H7 (cell line): ENCODE data around the gene MYEF2. TPM values are rescaled to one million over a fixed set of nuclear protein-coding genes. Genes with fewer than 3 reads are reported as not detected.

Source experiments
- DNase-seq: peaks from one replicate; pipeline ENCODE4 v3.0.0; 2012
- H3K27me3 ChIP-seq: 2 replicates; pipeline ENCODE4 v1.6.0; 2011; ENCODE audit warnings: mild to moderate bottlenecking, low read length; ENCODE audit not compliant: control insufficient read depth, insufficient read depth
- H3K36me3 ChIP-seq: replicated peaks from 2 replicates; pipeline ENCODE4 v1.5.1; 2011; ENCODE audit warnings: low read length; ENCODE audit not compliant: control insufficient read depth, insufficient read depth
- H3K4me3 ChIP-seq: 2 replicates; pipeline ENCODE4 v1.5.1; 2011; ENCODE audit warnings: low read depth, mild to moderate bottlenecking, control low read depth, low read length, moderate library complexity; ENCODE audit not compliant: insufficient read depth
- total RNA-seq: library from RNA; depleted of rRNA; stranded (reverse); fragments of >200 nt; shearing (Covaris generic); gene quantifications from 2 replicates; pipeline ENCODE4 v1.2.3, GENCODE V29; 2014

Gene MYEF2
- total RNA-seq, 1 experiment from 2014 or later: 15.0 TPM

- Histone ChIP-seq H3K27me3 (no peaks in the 10 kb centered on the region), H3K36me3 (no peaks in the 10 kb centered on the region), H3K4me3 (no peak overlapping the region)
- DNase-seq: no peak
Observed at GRCh38 chr15:48176112-48176511, 2.0 kb downstream of the MYEF2 start.

- no peaks in the 10 kb centered on the region for H3K36me3 ChIP-seq
- no peak overlapping the region for H3K4me3 ChIP-seq
- H3K27me3 ChIP-seq: no peaks in the 10 kb centered on the region
- no peak for DNase-seq
Observed at GRCh38 chr15:48175126-48175525, 3.0 kb downstream of the MYEF2 start.

GRCh38 chr15:48170981-48171380 is 7.1 kb downstream of the MYEF2 start:
- Histone ChIP-seq H3K36me3 (no peaks in the 10 kb centered on the region; the same call in 1 of the 2 replicates), H3K27me3 (no peaks in the 10 kb centered on the region), H3K4me3 (no peak overlapping the region)
- no peak for DNase-seq

GRCh38 chr15:48168616-48169015 is 9.5 kb downstream of the MYEF2 start:
- no peak for DNase-seq
- Histone ChIP-seq H3K4me3 (no peak overlapping the region), H3K36me3 (peaks cover 3% of the 10 kb centered on the region), H3K27me3 (no peaks in the 10 kb centered on the region)

GRCh38 chr15:48153526-48153925 is 24.6 kb downstream of the MYEF2 start:
- Histone ChIP-seq H3K36me3 (peaks cover 6% of the 10 kb centered on the region), H3K4me3 (no peak overlapping the region), H3K27me3 (no peaks in the 10 kb centered on the region)
- no peak for DNase-seq

- Histone ChIP-seq H3K36me3 (peaks cover 5% of the 10 kb centered on the region), H3K27me3 (no peaks in the 10 kb centered on the region), H3K4me3 (no peak overlapping the region)
- DNase-seq: no peak
Observed at GRCh38 chr15:48149858-48150257, 28.2 kb downstream of the MYEF2 start.

- Histone ChIP-seq H3K36me3 (peaks cover 2% of the 10 kb centered on the region), H3K4me3 (no peak overlapping the region), H3K27me3 (no peaks in the 10 kb centered on the region)
- no peak for DNase-seq
Observed at GRCh38 chr15:48147358-48147757, 30.7 kb downstream of the MYEF2 start.

- H3K36me3 ChIP-seq: peaks cover 2% of the 10 kb centered on the region
- H3K27me3 ChIP-seq: no peaks in the 10 kb centered on the region
- no peak for DNase-seq
- H3K4me3 ChIP-seq: no peak overlapping the region
Observed at GRCh38 chr15:48145923-48146322, 32.2 kb downstream of the MYEF2 start.

GRCh38 chr15:48144889-48145288 is 33.2 kb downstream of the MYEF2 start:
- DNase-seq: no peak
- peaks cover 2% of the 10 kb centered on the region for H3K36me3 ChIP-seq
- no peak overlapping the region for H3K4me3 ChIP-seq
- H3K27me3 ChIP-seq: no peaks in the 10 kb centered on the region

GRCh38 chr15:48143856-48144255 is 34.2 kb downstream of the MYEF2 start:
- DNase-seq: no peak
- peaks cover 2% of the 10 kb centered on the region for H3K36me3 ChIP-seq
- H3K4me3 ChIP-seq: no peak overlapping the region
- no peaks in the 10 kb centered on the region for H3K27me3 ChIP-seq

GRCh38 chr15:48132874-48133273 is 45.2 kb downstream of the MYEF2 start:
- H3K4me3 ChIP-seq: no peak overlapping the region
- no peaks in the 10 kb centered on the region for H3K36me3 ChIP-seq
- H3K27me3 ChIP-seq: no peaks in the 10 kb centered on the region
- DNase-seq: no peak

- no peak for DNase-seq
Observed at GRCh38 chr15:48131324-48131723, 46.8 kb downstream of the MYEF2 start.

GRCh38 chr15:48126667-48127355 is 51.3 kb downstream of the MYEF2 start:
- H3K4me3 ChIP-seq: no peak overlapping the region
- DNase-seq: no peak
- no peaks in the 10 kb centered on the region for H3K27me3 ChIP-seq
- no peaks in the 10 kb centered on the region for H3K36me3 ChIP-seq

More at GRCh38 chr15:48131324-48131723, 46.8 kb downstream of the MYEF2 start:
- Histone ChIP-seq H3K4me3 (no peak overlapping the region), H3K27me3 (no peaks in the 10 kb centered on the region), H3K36me3 (no peaks in the 10 kb centered on the region)

GRCh38 chr15:48121849-48122248 is 56.2 kb downstream of the MYEF2 start:
- H3K4me3 ChIP-seq: no peak overlapping the region
- no peaks in the 10 kb centered on the region for H3K36me3 ChIP-seq
- H3K27me3 ChIP-seq: no peaks in the 10 kb centered on the region
- no peak for DNase-seq

GRCh38 chr15:48120745-48121144 is 57.4 kb downstream of the MYEF2 start, which contains the start of gene SLC24A5:
SLC24A5 (plus strand) TSS chr15:48120990; CDS start chr15:48121045, 55 bp downstream.
- DNase-seq: no peak
- no peak within 1 kb of the TSS for H3K4me3 ChIP-seq
- no peaks in the 10 kb centered on the region for H3K27me3 ChIP-seq
- H3K36me3 ChIP-seq: no peaks in the 10 kb centered on the region

GRCh38 chr15:48119277-48119676 is 58.8 kb downstream of the MYEF2 start:
- DNase-seq: no peak
- H3K36me3 ChIP-seq: no peaks in the 10 kb centered on the region
- H3K27me3 ChIP-seq: no peaks in the 10 kb centered on the region
- no peak overlapping the region for H3K4me3 ChIP-seq
